Subcutaneous adipose tissue (tissue), 4 donors: ENCODE results near the gene STX1A. TPM values are rescaled to one million over a fixed set of nuclear protein-coding genes. Genes with fewer than 3 reads are reported as not detected.

Experiments
- total RNA-seq, 4 donors: library from RNA; depleted of rRNA; stranded (reverse); fragments of >200 nt; gene quantifications; one replicate each; pipeline ENCODE4 v1.1.0, GENCODE V29; 2016
- TF ChIP-seq, protein P1 (sequence below): fragments of 450-650 bp; IDR thresholded peaks from one replicate; pipeline ENCODE4 v1.5.1; 2016; ENCODE audit warnings: low read depth, mild to moderate bottlenecking, control low read depth, antibody characterized with exemption, moderate library complexity

STX1A gene
- total RNA-seq, 4 donors from 2014 or later = 2.2 to 12.2 (median 3.4) TPM

DNA sequence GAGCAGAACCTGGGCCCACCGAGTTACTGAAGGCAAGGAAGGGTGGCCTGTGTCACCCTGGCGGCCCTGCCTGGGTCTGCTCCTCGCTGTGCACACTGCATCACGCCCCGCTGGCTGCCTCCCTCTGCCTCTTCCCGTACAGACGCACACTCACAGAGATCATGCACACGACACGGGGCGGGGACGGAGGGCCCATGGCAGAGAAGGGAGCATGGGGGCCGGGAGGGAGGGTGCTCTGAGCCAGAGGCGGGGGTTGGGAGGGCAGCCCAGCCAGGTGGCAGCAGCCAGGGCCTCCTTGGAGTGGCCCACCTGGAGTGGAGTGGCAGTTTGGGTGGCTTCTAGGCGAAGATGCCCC is 19.4 kb downstream of the STX1A start:
- TF ChIP-seq, protein P1, sequence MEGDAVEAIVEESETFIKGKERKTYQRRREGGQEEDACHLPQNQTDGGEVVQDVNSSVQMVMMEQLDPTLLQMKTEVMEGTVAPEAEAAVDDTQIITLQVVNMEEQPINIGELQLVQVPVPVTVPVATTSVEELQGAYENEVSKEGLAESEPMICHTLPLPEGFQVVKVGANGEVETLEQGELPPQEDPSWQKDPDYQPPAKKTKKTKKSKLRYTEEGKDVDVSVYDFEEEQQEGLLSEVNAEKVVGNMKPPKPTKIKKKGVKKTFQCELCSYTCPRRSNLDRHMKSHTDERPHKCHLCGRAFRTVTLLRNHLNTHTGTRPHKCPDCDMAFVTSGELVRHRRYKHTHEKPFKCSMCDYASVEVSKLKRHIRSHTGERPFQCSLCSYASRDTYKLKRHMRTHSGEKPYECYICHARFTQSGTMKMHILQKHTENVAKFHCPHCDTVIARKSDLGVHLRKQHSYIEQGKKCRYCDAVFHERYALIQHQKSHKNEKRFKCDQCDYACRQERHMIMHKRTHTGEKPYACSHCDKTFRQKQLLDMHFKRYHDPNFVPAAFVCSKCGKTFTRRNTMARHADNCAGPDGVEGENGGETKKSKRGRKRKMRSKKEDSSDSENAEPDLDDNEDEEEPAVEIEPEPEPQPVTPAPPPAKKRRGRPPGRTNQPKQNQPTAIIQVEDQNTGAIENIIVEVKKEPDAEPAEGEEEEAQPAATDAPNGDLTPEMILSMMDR = no peak

DNA sequence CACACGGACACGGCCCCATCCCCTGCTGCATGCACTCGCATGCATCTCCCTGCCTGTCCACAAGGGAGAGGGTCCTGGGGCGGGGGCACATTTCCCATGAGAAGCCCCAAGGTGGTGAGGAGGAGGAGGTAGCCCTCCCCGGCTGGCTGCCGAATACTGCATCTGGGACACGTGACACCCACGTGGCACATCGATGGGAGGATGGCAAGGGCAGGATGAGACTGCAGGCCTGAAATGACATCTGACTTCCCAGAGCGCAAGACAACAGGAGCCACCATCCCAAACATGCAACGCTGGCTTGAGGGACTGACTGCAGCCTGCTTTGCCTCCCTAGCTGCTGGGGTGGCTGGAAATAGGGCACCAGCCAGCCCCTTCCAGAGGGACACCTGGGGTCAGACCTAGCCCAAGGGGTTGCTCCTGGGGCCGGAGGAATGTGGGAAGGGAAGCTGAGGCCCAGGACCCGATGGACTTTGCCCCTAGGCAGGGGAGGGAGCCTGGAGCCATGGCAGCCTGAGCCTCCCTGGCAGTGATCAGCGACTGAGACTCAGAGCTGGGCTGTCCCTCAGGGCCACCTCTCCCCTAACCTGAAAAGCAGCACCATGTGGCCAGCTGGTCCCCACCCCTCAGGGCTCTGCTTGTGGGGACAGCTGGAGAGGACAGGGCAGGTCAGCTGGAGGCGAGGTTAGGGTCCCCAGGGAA is 19.9 kb downstream of the STX1A start:
- TF ChIP-seq, protein P1 = no peak

DNA sequence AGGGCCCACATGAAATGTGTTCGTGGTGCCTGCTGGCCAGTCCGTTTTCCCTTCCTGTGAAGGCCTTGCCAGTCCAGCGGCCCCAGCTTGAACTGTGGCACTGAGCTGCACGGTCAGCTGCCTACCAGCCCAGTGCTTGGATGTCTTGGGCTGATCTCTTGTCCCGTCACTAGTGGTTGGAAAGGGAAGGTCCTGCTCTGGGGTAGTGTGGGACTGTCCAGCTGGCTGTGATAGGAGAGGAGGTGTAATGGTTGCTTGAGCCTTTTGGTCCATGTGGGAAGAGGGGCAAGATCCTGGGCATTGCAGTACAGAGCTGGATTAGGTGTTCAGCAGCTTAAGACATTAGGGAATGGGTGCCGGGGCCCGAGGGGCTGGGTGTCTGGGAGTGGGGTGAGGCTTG is 21.1 kb downstream of the STX1A start:
- TF ChIP-seq, protein P1 = no peak

DNA sequence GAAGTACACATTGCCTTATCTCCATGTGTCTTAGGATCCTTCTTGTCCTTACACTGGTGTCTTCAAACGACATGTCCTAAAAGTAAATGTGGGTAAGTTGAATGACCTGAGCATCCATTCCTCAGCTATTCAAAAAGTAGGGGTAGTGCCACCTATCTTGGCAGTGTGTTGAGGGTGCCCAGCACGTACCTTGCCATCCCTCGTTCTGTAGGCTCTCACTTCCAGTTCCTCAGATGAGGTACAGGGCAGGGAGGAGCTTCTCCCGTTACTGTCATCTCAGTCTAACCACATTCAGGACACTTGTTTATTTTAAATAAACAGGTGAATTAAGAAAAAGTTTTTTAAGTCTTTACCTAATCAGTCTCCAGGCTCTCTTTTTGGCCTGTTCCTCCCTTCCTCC is 23.1 kb downstream of the STX1A start:
- TF ChIP-seq, protein P1 = no peak

DNA sequence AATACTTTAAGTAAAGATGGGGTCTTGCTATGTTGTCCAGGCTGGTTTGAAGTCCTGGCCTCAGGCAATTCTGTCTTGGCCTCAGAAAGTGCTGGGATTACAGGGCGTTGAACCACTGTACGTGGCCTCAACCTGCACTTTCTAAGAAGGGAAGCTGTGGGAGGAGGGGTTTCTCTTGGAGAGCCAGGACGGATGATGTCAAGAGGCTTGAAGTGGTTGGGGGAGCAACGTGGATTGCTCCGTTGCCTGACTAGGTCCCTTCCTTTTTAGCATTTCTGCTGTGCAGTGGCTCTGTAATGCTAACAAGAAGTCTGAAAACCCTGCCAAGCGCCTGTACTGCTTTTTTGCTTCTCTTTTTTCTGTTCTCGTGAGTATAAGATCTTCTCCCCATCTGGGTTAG is 28.8 kb downstream of the STX1A start:
- TF ChIP-seq, protein P1 = no peak

DNA sequence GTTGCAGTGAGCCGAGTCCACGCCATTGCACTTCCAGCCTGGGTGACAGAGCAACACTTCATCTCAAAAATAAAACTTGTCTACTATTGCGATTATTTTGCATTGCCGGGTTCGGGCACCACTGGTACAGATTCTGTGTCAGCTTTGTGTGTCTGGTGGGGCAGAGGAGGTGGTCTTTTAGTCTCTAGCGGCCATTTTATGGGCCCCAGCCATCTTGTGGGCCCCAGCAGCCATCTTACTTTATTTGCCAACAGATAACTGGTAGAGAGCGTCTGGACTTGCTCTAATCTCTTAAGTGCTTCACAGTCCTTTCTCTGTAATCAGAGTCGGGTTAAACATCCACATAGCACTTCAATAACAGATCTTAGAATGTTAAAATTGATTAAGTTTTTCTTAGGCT is 31.2 kb downstream of the STX1A start:
- TF ChIP-seq, protein P1 = no peak

DNA sequence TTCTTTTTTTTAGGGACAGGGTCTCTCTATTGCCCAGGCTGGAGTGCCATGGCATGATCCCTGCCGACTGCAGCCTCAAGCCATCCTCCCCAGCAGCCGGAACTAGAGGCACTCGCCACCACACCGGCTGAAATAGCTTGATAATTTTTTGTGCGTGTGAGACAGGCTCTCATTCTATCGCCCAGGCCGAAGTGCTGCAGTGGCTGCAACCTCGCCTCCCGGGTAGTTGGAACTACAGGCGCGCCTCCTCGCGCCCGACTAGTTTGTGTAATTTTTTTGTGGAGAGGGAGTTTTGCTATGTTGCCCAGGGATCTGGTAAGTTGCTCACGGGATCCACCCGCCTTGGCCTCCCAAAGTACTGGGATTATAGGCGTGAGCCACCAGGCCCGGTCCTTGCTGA is 34.2 kb downstream of the STX1A start:
- TF ChIP-seq, protein P1 = no peak
